ENCODE measurements around the gene AMT.
A peak's percentile ranks its signal among the peaks of the same experiment; 100 is the strongest.

Gene AMT

DNA sequence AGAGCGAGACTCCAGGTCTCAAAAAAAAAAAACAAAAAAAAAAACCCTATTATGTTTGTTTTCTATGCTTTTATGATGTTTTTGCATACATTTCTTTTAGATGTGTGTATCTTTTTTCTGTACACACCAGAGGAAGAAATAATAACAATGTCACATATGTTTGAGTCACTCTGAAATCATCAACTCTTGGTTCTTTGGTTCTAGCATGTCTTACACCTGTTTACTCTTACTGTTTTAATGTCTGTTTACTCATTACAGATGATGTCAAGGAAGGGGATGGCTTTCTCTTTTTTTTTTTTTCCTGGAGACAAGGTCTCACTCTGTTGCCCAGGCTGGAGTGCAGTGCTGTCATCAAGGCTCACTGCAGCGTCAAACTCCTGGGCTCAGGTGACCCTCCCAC, 34.6 kb downstream of the AMT start:
- no peak for DNase-seq

DNA sequence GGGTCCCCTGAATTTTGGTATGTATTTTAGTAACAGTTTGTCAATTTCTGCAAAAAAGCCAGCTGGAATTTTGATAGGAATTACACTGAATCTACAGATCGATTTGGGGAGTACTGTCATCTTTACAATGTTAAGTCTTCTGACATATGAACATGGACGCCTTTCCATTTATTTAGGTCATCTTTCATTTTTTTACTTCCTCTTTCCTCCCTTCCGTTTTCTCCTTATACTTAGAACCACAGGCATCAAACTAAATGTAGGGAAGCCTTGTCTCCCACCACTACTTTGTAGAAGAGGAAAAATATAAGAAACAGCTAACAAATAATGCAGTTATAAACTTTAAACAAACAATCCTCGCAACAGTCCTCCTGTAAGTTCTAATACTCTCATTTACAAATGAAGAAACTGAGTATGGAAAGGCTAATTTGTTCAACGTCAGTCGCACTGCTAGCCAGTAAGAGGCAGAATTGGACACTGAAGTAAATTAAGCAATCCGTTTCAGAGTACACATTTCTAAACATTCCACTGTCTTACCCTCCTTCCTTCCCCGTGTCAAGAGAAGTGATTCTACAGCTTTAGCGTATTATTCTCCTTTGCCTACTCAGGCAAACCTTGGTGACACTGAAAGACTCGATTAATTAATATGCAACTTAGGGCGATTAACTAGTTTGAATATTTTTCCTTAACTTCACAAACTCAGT, 36.1 kb downstream of the AMT start:
- DNase-seq = no peak

- no peak for DNase-seq
Measured at GRCh38 chr3:49385617-49386016, 36.7 kb downstream of the AMT start.

DNA sequence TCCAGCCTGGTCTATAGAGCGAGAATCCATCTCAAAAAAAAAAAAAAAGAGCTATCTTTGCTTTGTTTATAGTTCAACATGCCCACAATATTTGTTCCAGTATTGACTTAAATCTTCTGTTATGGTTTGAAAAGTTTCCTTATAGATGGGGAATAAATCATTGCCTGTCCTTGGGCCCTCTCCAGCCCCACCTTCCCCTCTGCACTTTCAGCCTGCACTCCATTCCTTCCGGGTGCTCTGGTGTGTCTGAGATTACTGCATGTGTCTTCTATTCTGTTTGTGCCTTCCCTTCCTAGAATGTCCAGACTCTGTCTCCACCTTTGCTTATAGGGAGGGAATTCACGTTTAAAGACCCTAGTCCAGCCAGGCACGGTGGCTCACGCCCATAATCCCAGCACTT, 38.9 kb downstream of the AMT start:
- no peak for DNase-seq

DNA sequence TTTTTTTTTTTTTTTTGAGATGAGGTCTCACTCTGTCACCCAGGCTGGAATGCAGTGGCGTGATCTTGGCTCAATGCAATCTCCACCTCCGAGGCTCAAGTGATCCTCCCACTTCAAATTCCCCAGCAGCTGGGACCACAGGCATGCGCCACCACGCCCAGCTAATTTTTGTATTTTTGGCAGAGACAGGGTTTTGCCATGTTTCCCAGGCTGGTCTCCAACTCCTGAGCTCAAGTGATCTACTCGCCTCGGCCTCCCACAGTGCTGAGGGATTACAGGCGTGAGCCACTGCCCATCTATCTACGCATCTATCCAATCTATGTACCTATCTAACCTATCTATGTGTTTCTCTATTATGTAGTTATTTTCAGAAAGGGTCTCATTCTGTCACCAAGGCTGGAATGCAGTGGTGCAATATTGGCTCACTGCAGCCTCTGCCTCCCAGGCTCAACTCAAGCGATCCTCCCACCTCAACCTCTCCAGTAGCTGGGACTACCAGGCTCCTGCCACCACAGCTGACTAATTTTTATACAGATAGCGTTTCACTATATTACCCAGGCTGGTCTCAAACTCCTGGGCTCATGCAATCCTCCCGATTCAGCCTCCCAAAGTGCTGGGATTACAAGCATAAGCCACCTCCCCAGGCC, 43.9 kb downstream of the AMT start:
- no peak for DNase-seq

DNA sequence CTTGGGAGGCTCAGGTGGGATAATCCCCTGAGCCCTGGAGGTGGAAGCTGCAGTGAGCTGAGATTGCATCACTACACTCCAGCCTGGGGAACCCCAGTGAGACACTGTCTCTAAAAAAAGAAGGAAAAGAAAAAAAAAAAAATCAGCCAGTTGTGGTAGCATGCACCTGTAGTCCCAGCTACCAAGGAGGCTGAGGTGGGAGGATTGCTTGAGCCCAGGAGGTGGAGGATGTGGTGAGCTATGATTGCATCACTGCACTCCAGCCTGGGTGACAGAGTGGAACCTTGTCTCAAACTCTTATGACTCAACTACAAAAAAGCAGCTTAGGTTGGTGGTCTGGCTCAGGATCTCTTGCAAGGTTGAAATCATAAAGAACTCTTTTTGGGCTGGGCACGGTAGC, 44.8 kb downstream of the AMT start:
- DNase-seq = peak; percentile 46

- DNase-seq = no peak
Measured at GRCh38 chr3:49371946-49372345, 50.3 kb downstream of the AMT start.

- no peak for DNase-seq
Measured at GRCh38 chr3:49370585-49371290, 51.5 kb downstream of the AMT start.
